HepG2 (cell line): Measurements from ENCODE around the gene EXOC3L2.

Experiments
- KAT7 ChIP-seq: IDR thresholded peaks from 2 replicates; pipeline ENCODE4 v1.6.1; 2018; ENCODE audit warnings: borderline replicate concordance, missing compliant biosample characterization
- MZF1 ChIP-seq: sonication (generic); formaldehyde crosslinking; IDR thresholded peaks from 2 replicates; pipeline ENCODE4 v1.8.1; 2023; ENCODE audit warnings: mild to moderate bottlenecking, missing genetic modification reagents, borderline replicate concordance
- TEAD2 ChIP-seq: sonication (generic); formaldehyde crosslinking; IDR thresholded peaks from 2 replicates; pipeline ENCODE4 v1.9.0; 2021; ENCODE audit warnings: missing genetic modification reagents
- ZNF782 ChIP-seq: sonication (generic); formaldehyde crosslinking; IDR thresholded peaks from 2 replicates; pipeline ENCODE4 v1.4.0; 2020; ENCODE audit warnings: missing genetic modification reagents, mild to moderate bottlenecking, borderline replicate concordance
- TF ChIP-seq, protein P1 (sequence below): IDR thresholded peaks from 2 replicates; pipeline ENCODE4 v1.6.1; 2012; ENCODE audit warnings: inconsistent platforms
- TF ChIP-seq, protein P2 (sequence below): sonication (generic); formaldehyde crosslinking; IDR thresholded peaks from 2 replicates; pipeline ENCODE4 v1.4.0; 2020; ENCODE audit warnings: missing genetic modification reagents, mild to moderate bottlenecking, borderline replicate concordance

DNA sequence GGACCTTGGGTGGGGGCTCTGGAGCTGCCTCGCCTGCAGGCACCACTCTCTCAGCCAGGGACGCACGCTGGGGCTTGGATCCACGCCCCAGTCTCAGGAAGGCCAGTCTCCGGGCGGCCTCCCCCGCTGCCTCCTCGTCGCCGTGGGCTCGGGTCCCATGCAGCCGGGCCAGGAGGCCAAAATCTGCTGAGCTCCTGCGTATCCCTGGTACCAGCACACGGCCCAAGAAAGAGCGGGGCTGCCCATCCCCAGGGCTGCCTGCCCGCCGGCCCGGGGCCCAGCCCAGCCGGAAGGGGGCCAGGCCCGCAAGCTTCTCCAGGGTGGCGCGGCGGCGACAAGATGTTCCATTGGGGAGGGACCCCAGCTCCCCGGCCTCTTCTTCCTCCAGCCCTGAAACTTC is 6.7 kb downstream of the EXOC3L2 start:
- TF ChIP-seq ZNF782 (CRISPR knock-in tag) (no peak), TEAD2 (no peak), MZF1 (no peak), KAT7 (CRISPR knock-in tag) (no peak)
- TF ChIP-seq, protein P1, sequence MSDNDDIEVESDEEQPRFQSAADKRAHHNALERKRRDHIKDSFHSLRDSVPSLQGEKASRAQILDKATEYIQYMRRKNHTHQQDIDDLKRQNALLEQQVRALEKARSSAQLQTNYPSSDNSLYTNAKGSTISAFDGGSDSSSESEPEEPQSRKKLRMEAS = no peak
- TF ChIP-seq, protein P2, sequence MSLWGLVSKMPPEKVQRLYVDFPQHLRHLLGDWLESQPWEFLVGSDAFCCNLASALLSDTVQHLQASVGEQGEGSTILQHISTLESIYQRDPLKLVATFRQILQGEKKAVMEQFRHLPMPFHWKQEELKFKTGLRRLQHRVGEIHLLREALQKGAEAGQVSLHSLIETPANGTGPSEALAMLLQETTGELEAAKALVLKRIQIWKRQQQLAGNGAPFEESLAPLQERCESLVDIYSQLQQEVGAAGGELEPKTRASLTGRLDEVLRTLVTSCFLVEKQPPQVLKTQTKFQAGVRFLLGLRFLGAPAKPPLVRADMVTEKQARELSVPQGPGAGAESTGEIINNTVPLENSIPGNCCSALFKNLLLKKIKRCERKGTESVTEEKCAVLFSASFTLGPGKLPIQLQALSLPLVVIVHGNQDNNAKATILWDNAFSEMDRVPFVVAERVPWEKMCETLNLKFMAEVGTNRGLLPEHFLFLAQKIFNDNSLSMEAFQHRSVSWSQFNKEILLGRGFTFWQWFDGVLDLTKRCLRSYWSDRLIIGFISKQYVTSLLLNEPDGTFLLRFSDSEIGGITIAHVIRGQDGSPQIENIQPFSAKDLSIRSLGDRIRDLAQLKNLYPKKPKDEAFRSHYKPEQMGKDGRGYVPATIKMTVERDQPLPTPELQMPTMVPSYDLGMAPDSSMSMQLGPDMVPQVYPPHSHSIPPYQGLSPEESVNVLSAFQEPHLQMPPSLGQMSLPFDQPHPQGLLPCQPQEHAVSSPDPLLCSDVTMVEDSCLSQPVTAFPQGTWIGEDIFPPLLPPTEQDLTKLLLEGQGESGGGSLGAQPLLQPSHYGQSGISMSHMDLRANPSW (CRISPR knock-in tag) = no peak
